PC-3 (cell line): ENCODE data around the gene UCP2.

Experiments used
- CTCF ChIP-seq: fragments of 300-600 bp; sonication (generic); conservative IDR thresholded peaks from 2 replicates; pipeline ENCODE4 v1.5.1; 2017; ENCODE audit warnings: antibody characterized with exemption, low read depth, mild to moderate bottlenecking, low read length
- EZH2 ChIP-seq: fragments of 300-600 bp; sonication (generic); IDR thresholded peaks from one replicate; pipeline ENCODE4 v1.6.1; 2017; ENCODE audit warnings: antibody characterized with exemption, mild to moderate bottlenecking, low read length; ENCODE audit not compliant: unreplicated experiment
- EZH2phosphoT487 ChIP-seq: fragments of 300-600 bp; sonication (generic); IDR thresholded peaks from 2 replicates; pipeline ENCODE4 v1.6.1; 2018; ENCODE audit warnings: mild to moderate bottlenecking, antibody characterized with exemption, low read length, borderline replicate concordance

DNA sequence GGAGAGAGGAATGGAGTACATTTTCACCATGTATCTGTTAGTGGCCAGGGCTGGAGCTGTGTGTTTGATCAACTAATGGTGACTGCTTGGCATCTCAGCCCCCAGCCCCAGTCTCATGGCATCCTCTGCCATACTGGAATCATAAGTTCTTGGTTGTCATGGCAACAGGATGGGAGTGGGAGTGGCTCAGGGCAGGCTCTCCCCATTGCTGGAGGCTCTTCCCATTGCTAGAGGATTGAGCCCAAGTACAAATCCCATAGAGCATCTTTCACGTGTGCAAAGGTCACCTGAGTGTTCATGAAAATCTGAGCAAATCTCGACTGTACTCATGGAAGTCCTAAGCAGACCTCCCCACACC, 16.9 kb downstream of the UCP2 start:
- TF ChIP-seq EZH2 = no peak
- TF ChIP-seq CTCF = no peak
- TF ChIP-seq EZH2phosphoT487 = no peak
